ENCODE measurements around the gene PHC2. TPM values are rescaled to one million over a fixed set of nuclear protein-coding genes. Genes with fewer than 3 reads are reported as not detected.

PHC2 gene
- total RNA-seq, 1 experiment from 2014 or later: 71.9 TPM

GRCh38 chr1:33342041-33342723 lies 88.7 kb downstream of the PHC2 start:
- DNase-seq (ENCODE audit: low spot score): peak; percentile 31
- in situ Hi-C loops (cut with HindIII; ENCODE audit: low sequenced_read_pairs): no loop called here

- no peak for DNase-seq (ENCODE audit: low spot score)
- in situ Hi-C loops (cut with HindIII; ENCODE audit: low sequenced_read_pairs): no loop called here
These were observed 89.7 kb downstream of the PHC2 start for GRCh38 chr1:33341190-33341589.

- DNase-seq (ENCODE audit: low spot score): peak; percentile 36
- in situ Hi-C loops (cut with HindIII; ENCODE audit: low sequenced_read_pairs): no loop called here
These were observed 91.5 kb downstream of the PHC2 start for GRCh38 chr1:33339413-33339812.

GRCh38 chr1:33338440-33339211 lies 92.3 kb downstream of the PHC2 start:
- in situ Hi-C loops (cut with HindIII; ENCODE audit: low sequenced_read_pairs): no loop called here
- DNase-seq (ENCODE audit: low spot score): peak; percentile 89

GRCh38 chr1:33338048-33338439 lies 92.9 kb downstream of the PHC2 start:
- DNase-seq (ENCODE audit: low spot score): no peak
- in situ Hi-C loops (cut with HindIII; ENCODE audit: low sequenced_read_pairs): no loop called here

- in situ Hi-C loops (cut with HindIII; ENCODE audit: low sequenced_read_pairs): no loop called here
- DNase-seq (ENCODE audit: low spot score): peak; percentile 31
These were observed 93.5 kb downstream of the PHC2 start for GRCh38 chr1:33337441-33337840.

GRCh38 chr1:33336580-33336979 lies 94.3 kb downstream of the PHC2 start:
- peak; percentile 66 for DNase-seq (ENCODE audit: low spot score)
- in situ Hi-C loops (cut with HindIII; ENCODE audit: low sequenced_read_pairs): no loop called here

GRCh38 chr1:33335020-33335419 lies 95.9 kb downstream of the PHC2 start:
- no peak for DNase-seq (ENCODE audit: low spot score)
- in situ Hi-C loops (cut with HindIII; ENCODE audit: low sequenced_read_pairs): no loop called here

GRCh38 chr1:33334081-33334552 lies 96.8 kb downstream of the PHC2 start:
- in situ Hi-C loops (cut with HindIII; ENCODE audit: low sequenced_read_pairs): no loop called here

GRCh38 chr1:33332881-33333280 lies 98.0 kb downstream of the PHC2 start:
- in situ Hi-C loops (cut with HindIII; ENCODE audit: low sequenced_read_pairs): no loop called here

More at GRCh38 chr1:33334081-33334552, 96.8 kb downstream of the PHC2 start:
- peak; percentile 80 for DNase-seq (ENCODE audit: low spot score)

GRCh38 chr1:33332357-33332789 lies 98.5 kb downstream of the PHC2 start:
- in situ Hi-C loops (cut with HindIII; ENCODE audit: low sequenced_read_pairs): no loop called here
- peak; percentile 84 for DNase-seq (ENCODE audit: low spot score)

More at GRCh38 chr1:33332881-33333280, 98.0 kb downstream of the PHC2 start:
- DNase-seq (ENCODE audit: low spot score): peak; percentile 74

GRCh38 chr1:33331444-33332356 lies 99.2 kb downstream of the PHC2 start:
- no peak for DNase-seq (ENCODE audit: low spot score)
- in situ Hi-C loops (cut with HindIII; ENCODE audit: low sequenced_read_pairs): no loop called here

GRCh38 chr1:33330906-33331305 lies 100.0 kb downstream of the PHC2 start:
- in situ Hi-C loops (cut with HindIII; ENCODE audit: low sequenced_read_pairs): no loop called here
- DNase-seq (ENCODE audit: low spot score): no peak

- no peak for DNase-seq (ENCODE audit: low spot score)
- in situ Hi-C loops (cut with HindIII; ENCODE audit: low sequenced_read_pairs): no loop called here
These were observed 100.5 kb downstream of the PHC2 start for GRCh38 chr1:33330361-33330890.

GRCh38 chr1:33329600-33330305 lies 101.1 kb downstream of the PHC2 start:
- in situ Hi-C loops (cut with HindIII; ENCODE audit: low sequenced_read_pairs): no loop called here
- DNase-seq (ENCODE audit: low spot score): no peak

GRCh38 chr1:33328817-33329216 lies 102.1 kb downstream of the PHC2 start:
- no peak for DNase-seq (ENCODE audit: low spot score)
- in situ Hi-C loops (cut with HindIII; ENCODE audit: low sequenced_read_pairs): no loop called here

GRCh38 chr1:33327587-33328325 lies 103.1 kb downstream of the PHC2 start:
- peak; percentile 80 for DNase-seq (ENCODE audit: low spot score)

GRCh38 chr1:33326785-33327184 lies 104.1 kb downstream of the PHC2 start:
- DNase-seq (ENCODE audit: low spot score): no peak
- in situ Hi-C loops (cut with HindIII; ENCODE audit: low sequenced_read_pairs): no loop called here

More at GRCh38 chr1:33327587-33328325, 103.1 kb downstream of the PHC2 start:
- in situ Hi-C loops (cut with HindIII; ENCODE audit: low sequenced_read_pairs): no loop called here
